ENCODE measurements around the gene FAM193B.
A peak's percentile ranks its signal among the peaks of the same experiment; 100 is the strongest.

Gene FAM193B

DNA sequence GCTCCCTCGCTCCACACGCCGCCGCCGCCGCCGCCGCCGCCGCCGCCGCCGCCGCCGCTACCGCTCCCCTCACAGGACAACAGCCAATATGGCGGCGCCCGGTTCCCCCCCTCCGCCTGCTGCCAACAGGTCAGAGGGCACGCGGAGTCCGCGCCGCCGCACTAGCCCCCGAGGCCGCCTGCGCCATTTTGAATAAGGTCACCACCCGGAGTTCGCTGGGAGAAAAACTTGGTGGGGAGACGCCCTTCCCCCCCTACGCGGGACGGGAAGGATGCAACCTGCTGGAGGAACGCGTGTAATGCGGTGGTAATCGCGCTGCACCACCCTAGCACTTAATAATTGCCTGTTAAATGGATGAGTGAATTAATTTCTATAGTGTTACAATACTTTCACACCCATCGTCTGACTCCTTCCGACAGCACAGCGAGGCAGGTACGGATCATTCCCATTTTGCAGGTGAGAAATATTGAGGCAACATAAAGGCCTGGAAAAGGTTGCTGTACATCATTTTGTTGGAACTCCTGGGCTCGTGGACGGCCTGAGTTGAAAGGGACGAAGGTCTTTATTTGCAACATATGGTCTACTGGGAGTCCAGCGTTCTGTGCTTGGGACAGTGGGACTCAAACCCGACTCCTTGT is at the start of gene FAM193B:
Gene FAM193B, minus strand, starts transcription at position 90 of the 638 bp plus-strand sequence. CDS start 105 bp downstream, outside the sequence.
- DNase-seq: peak; percentile 94

- DNase-seq: no peak
Observed at GRCh38 chr5:177604116-177604521, 49.8 kb upstream of the FAM193B start.

- DNase-seq: no peak
Observed at GRCh38 chr5:177603631-177604030, 49.3 kb upstream of the FAM193B start.

DNA sequence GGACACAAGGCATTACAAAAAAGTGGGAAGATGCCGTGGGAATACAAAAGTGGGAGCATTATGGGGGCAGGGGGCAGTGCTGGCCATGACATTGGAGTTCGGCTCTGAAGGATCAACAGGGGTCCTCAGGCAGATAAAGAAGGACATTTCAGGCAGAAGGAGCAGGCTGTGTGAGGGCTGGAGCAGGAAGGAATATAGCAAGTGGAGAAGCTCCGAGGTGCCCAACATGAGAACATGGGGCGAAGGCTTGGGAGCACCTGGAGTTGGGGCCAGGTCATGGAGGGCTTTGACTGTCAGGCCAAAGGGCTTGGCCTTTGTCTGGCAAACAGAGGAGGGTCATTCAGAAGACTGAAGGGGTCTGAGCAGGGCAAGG is 48.1 kb upstream of the FAM193B start:
- no peak for DNase-seq

- DNase-seq: peak; percentile 20
Observed at GRCh38 chr5:177601577-177602457, 47.5 kb upstream of the FAM193B start.

GRCh38 chr5:177601126-177601525 is 46.8 kb upstream of the FAM193B start:
- no peak for DNase-seq

DNA sequence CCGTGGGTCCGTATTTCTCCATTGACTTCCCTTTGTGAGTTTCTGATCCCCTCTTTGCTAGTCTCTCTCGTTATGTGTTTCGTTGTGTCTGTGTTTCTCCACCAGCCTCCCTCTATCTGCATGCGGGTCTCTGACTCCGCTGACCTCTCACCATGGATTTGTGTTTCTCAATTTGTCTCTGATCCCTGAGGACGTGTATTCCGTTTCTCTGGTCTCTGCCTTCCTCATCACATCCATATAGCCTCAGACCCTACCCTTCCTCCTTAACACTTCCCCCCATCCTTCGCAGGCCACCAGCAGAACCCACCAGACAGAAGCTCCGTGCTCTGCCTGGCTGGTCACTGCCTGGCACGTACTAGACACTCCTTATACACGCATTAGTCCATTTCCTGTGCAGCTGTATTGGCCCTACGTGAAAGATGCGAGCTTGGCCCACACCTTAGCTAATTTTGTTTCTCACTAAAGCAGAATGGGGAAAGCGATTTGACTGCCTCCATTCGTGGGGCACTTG is 46.2 kb upstream of the FAM193B start:
- no peak for DNase-seq

GRCh38 chr5:177599731-177600507 is 45.6 kb upstream of the FAM193B start, which contains the start of gene B4GALT7:
Gene B4GALT7, plus strand, starts transcription at chr5:177600132. Its CDS starts 79 bp downstream, at chr5:177600211.
- DNase-seq: peak; percentile 75

DNA sequence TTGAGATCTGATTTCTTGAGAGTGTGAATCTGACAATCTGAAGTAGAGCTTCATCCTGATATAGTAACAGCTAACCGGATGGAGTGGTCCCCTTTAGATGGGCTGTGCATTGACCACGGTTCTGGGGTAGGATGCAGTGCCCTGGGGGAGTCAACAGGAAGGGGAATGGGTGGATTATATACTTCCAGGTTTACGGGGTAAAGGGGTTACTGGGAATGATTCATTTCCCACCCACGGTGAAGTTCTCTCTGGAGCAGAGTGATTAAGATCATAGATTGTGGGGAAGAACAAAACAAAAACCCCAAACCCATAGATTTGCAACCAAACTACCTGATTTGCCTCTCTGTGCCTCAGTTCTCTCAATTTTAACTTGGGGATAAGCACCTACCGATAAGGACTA is 44.1 kb upstream of the FAM193B start:
- no peak for DNase-seq

DNA sequence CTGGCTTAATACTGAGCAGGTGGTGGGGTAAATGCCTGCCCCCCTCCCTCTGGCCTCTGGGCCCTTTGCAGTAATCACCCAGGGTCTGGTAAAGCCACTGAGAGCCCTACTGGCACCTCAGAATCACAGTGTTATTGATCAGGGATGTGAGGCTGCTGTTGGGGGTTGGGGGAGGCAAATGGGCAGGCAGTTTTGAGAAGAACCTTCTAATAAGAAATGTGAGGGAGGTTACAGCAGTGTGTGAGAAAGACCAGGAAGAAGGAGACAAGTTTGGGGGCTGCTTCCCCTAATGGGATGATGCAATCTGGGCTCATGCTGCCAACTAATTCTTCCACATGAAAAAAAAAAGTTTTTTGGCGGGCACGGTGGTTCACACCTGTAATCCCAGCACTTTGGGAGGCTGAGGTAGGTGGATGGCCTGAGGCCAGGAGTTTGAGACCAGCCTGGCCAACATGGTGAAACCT is 42.4 kb upstream of the FAM193B start:
- peak; percentile 59 for DNase-seq

GRCh38 chr5:177595991-177596774 is 41.8 kb upstream of the FAM193B start:
- no peak for DNase-seq

- no peak for DNase-seq
Observed at GRCh38 chr5:177595026-177595585, 40.7 kb upstream of the FAM193B start.

- no peak for DNase-seq
Observed at GRCh38 chr5:177594071-177594470, 39.7 kb upstream of the FAM193B start.

DNA sequence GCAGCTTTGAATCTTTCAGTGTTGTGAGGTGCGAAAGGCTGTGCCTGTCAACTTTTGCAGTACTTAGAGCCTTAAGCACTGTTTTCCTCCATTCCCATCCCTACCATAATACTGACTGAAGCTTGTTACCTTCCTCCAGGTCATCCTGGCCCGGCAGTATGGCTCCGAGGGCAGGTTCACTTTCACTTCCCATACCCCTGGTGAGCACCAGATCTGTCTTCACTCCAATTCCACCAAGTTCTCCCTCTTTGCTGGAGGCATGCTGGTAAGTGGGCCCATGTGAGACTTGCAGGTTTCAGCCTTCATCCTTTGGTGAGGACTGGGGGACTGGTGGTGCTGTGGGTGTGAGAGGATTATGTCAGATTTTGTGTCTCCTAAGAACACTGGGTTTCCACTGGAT is 39.1 kb upstream of the FAM193B start:
- no peak for DNase-seq

DNA sequence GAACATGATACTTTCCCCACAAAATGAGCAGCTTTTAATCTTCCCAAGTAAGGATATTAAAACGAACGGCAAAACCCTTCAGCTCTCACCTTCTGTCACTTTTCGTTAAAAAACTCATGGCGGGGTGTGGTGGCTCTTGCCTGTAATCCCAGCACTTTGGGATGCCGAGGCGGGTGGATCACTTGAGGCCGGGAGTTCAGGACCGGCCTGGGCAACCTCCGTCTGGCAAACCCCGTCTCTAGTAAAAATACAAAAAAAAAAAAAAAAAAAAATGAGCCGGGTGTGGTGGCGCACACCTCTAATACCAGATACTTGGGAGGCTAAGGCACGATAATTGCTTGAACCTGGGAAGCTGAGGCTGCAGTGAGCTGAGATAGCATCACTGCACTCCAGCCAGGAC is 38.5 kb upstream of the FAM193B start:
- no peak for DNase-seq

- DNase-seq: peak; percentile 80
Observed at GRCh38 chr5:177592010-177592834, 37.9 kb upstream of the FAM193B start, which contains the start of gene TMED9. Gene TMED9, plus strand, starts transcription at chr5:177592203. Its CDS starts 12 bp downstream, at chr5:177592215.

DNA sequence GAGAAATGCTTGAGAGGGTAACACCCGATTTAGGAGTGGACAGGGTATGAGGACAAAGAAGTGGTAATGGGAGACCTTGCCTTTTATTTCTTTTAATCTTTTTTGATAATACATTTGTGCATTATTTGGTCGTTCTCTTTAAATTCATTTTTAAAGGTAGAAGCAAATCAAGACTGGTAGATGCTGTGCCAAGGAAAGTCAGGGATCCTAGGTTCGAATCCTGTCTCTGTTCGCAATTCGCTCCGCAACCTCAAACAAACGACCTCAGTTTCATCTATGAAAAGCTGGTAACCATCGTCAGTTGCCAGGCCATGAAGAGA is 37.3 kb upstream of the FAM193B start:
- no peak for DNase-seq

DNA sequence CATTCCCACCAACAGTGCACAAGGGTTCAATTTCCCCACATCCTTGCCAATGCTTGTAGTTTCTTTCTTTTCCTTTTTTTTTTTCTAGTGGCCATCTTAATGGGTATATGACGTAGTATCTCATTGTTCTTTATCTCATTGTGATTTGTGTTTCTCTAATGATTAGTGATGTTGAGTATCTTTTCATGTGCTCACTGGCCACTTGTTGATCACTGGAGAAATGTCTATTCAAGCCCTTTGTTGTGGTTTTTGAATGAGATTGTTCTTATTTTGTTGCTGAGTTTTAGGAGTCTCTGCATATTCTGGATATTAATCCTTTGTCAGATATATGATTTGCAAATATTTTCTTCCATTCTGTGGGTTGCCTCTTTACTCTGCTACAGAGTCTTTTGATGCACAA is 36.0 kb upstream of the FAM193B start:
- no peak for DNase-seq

DNA sequence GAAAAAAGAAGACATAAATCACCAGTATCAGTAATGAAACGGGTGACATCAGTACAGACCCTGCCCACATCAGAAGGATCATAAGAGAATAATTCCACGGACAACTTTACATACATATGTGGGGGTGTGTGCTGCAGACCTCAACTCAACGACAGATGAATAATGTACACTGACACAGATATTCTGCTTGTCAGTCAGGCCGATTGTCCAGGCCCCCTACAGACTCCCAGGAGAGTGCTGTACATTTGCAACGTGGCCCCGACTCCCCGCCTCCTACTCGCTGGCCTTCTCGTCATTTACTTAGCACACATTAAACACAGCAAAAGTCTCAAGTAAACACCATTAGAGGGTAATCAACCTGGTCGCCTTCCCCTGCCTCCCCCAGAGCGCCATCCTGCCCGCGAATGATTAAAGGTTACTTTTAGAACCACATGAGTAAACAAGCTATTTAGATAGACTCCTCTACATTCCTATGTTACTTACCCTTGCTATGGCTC is 34.1 kb upstream of the FAM193B start:
- no peak for DNase-seq

DNA sequence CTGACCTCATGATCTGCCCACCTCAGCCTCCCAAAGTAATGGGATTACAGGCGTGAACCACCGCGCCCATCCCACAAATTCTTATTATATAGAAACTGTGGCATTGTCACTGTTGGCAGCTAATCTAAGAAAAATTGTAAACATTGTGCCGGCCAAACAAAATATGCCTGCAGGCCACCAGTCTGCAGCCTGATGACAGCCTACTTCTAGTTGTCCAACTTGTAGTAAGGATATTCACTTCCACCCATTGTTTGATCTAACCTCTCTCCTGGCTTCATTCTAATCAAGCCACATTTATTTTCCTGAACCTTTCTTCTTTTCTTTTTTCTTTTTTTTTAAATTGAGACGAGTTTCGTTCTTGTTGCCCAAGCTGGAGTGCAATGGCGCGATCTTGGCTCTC is 24.0 kb upstream of the FAM193B start:
- no peak for DNase-seq

DNA sequence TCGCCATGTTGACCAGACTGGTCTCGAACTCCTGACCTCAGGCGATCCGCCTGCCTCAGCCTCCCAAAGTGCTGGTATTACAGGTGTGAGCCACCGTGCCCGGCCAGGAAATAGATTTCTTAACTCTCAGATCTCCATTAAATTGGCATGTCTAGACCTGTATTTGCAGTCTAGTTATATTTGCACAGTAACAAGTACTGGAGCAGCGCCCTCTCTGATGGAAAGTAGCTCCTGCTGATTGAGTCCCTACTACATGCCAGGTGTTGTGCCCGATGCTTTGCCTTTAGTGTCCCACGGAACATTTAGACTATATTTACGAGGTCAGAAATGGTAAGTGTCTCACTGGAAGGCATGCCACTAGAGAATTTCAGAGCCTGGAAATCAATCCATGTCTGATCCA is 21.8 kb upstream of the FAM193B start:
- DNase-seq: peak; percentile 23

Measured in NCI-H82 (cell line).